Ishikawa (cell line): Measurements from ENCODE around the gene ERBB4.

ENCODE experiments used
- CEBPB ChIP-seq: IDR thresholded peaks from 2 replicates; pipeline ENCODE4 v1.6.1; 2012
- CREB1 ChIP-seq: IDR thresholded peaks from 2 replicates; pipeline ENCODE4 v1.6.1; 2012; ENCODE audit warnings: low read depth
- EGR1 ChIP-seq: IDR thresholded peaks from 2 replicates; pipeline ENCODE4 v1.6.1; 2012
- EP300 ChIP-seq: IDR thresholded peaks from 2 replicates; pipeline ENCODE4 v1.6.1; 2012; ENCODE audit warnings: borderline replicate concordance
- FOXM1 ChIP-seq: IDR thresholded peaks from 2 replicates; pipeline ENCODE4 v1.6.1; 2012; ENCODE audit warnings: low read depth, borderline replicate concordance
- MAX ChIP-seq: IDR thresholded peaks from 2 replicates; pipeline ENCODE4 v1.6.1; 2012
- NFIC ChIP-seq: IDR thresholded peaks from 2 replicates; pipeline ENCODE4 v1.6.1; 2012
- RAD21 ChIP-seq: IDR thresholded peaks from 2 replicates; pipeline ENCODE4 v1.6.1; 2012; ENCODE audit warnings: low read depth
- REST ChIP-seq: IDR thresholded peaks from 2 replicates; pipeline ENCODE4 v1.6.1; 2012; ENCODE audit warnings: low read depth, mild to moderate bottlenecking
- TAF1 ChIP-seq: IDR thresholded peaks from 2 replicates; pipeline ENCODE4 v1.6.1; 2012; ENCODE audit warnings: low read depth, mild to moderate bottlenecking
- TCF12 ChIP-seq: IDR thresholded peaks from 2 replicates; pipeline ENCODE4 v1.6.1; 2012; ENCODE audit warnings: low read depth
- TEAD4 ChIP-seq: IDR thresholded peaks from 2 replicates; pipeline ENCODE4 v1.6.1; 2012
- USF1 ChIP-seq: IDR thresholded peaks from 2 replicates; pipeline ENCODE4 v1.6.1; 2012
- YY1 ChIP-seq: IDR thresholded peaks from 2 replicates; pipeline ENCODE4 v1.6.1; 2012; ENCODE audit warnings: low read depth
- ZBTB7A ChIP-seq: IDR thresholded peaks from 2 replicates; pipeline ENCODE4 v1.6.1; 2012; ENCODE audit warnings: low read depth

The ERBB4 gene

GRCh38 chr2:212526059-212526458, 12.5 kb downstream of the ERBB4 start:
- TF ChIP-seq FOXM1 (no peak), RAD21 (no peak), ZBTB7A (no peak), CREB1 (no peak), TCF12 (no peak), CEBPB (no peak), YY1 (no peak), EGR1 (no peak)

- no peak for TF ChIP-seq CREB1
- no peak for TF ChIP-seq USF1
- TF ChIP-seq CEBPB = no peak
- TF ChIP-seq REST = no peak
- no peak for TF ChIP-seq TAF1
- no peak for TF ChIP-seq TCF12
- TF ChIP-seq TEAD4 = no peak
- no peak for TF ChIP-seq RAD21
- no peak for TF ChIP-seq YY1
- TF ChIP-seq MAX = no peak
- TF ChIP-seq EGR1 = no peak
- TF ChIP-seq NFIC = no peak
- no peak for TF ChIP-seq FOXM1
- no peak for TF ChIP-seq EP300
- TF ChIP-seq ZBTB7A = no peak
These were observed 14.8 kb downstream of the ERBB4 start for GRCh38 chr2:212523756-212524155.

- TF ChIP-seq RAD21 (peak; percentile 47), USF1 (no peak)
These were observed 18.3 kb downstream of the ERBB4 start for GRCh38 chr2:212520340-212520739.

GRCh38 chr2:212517693-212518092, 20.9 kb downstream of the ERBB4 start:
- TF ChIP-seq TAF1 (no peak), ZBTB7A (no peak), REST (no peak), EP300 (no peak), USF1 (no peak)

- TF ChIP-seq REST (no peak), FOXM1 (no peak), EP300 (no peak), MAX (no peak), CREB1 (no peak), CEBPB (no peak), YY1 (no peak), USF1 (no peak), RAD21 (no peak), NFIC (no peak), EGR1 (no peak), TAF1 (no peak), TCF12 (no peak), TEAD4 (no peak), ZBTB7A (no peak)
These were observed 33.0 kb downstream of the ERBB4 start for GRCh38 chr2:212505586-212505985.
